DOHH2 (cell line): ENCODE data around the gene WDR5.

ENCODE experiments used
- EZH2phosphoT487 ChIP-seq: fragments of 200-600 bp; sonication (generic); IDR thresholded peaks from 2 replicates; pipeline ENCODE4 v1.6.1; 2017; ENCODE audit warnings: borderline replicate concordance, mild to moderate bottlenecking, antibody characterized with exemption, low read length, moderate library complexity, mixed read lengths
- TF ChIP-seq, protein P1 (sequence below): fragments of 200-600 bp; sonication (generic); IDR thresholded peaks from one replicate; pipeline ENCODE4 v1.5.1; 2014; ENCODE audit warnings: antibody characterized with exemption, mild to moderate bottlenecking, low read depth, low read length; ENCODE audit not compliant: poor library complexity, severe bottlenecking

DNA sequence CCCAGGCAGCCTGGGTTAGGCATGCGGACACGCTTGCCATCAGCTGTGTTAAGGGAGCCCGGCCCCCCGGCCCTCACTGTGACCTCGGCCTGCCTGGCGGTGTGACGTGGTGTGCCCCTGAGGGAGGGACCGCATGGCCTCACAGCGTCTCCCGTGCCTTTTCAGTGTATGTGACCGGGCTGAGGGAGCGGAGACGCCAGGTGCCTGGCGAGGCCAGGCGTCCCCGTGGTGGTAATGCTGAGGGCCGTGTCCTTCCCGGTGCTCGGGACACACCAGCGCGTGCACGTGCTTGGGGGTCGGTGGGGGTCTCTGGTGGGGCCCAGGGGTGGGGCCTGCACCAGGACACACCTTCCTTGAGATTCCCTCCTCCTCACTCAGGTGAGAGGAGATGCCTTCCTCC, 17.6 kb downstream of the WDR5 start:
- TF ChIP-seq, protein P1, sequence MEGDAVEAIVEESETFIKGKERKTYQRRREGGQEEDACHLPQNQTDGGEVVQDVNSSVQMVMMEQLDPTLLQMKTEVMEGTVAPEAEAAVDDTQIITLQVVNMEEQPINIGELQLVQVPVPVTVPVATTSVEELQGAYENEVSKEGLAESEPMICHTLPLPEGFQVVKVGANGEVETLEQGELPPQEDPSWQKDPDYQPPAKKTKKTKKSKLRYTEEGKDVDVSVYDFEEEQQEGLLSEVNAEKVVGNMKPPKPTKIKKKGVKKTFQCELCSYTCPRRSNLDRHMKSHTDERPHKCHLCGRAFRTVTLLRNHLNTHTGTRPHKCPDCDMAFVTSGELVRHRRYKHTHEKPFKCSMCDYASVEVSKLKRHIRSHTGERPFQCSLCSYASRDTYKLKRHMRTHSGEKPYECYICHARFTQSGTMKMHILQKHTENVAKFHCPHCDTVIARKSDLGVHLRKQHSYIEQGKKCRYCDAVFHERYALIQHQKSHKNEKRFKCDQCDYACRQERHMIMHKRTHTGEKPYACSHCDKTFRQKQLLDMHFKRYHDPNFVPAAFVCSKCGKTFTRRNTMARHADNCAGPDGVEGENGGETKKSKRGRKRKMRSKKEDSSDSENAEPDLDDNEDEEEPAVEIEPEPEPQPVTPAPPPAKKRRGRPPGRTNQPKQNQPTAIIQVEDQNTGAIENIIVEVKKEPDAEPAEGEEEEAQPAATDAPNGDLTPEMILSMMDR: no peak
- TF ChIP-seq EZH2phosphoT487: no peak
